WTC11 (cell line): ENCODE data around the gene APOBEC3B.

Experiments used
- ETV6 ChIP-seq: sonication (generic); formaldehyde crosslinking; IDR thresholded peaks from 2 replicates; pipeline ENCODE4 v1.8.1; 2022; ENCODE audit warnings: mild to moderate bottlenecking, missing genetic modification reagents
- FOXK1 ChIP-seq: sonication (generic); formaldehyde crosslinking; IDR thresholded peaks from 2 replicates; pipeline ENCODE4 v1.8.0; 2022; ENCODE audit warnings: mild to moderate bottlenecking, moderate library complexity, missing genetic modification reagents
- KAT7 ChIP-seq: sonication (generic); formaldehyde crosslinking; IDR thresholded peaks from 2 replicates; pipeline ENCODE4 v1.8.1; 2023; ENCODE audit warnings: missing genetic modification reagents, mild to moderate bottlenecking, borderline replicate concordance
- NFE2L1 ChIP-seq: sonication (generic); formaldehyde crosslinking; IDR thresholded peaks from 2 replicates; pipeline ENCODE4 v1.8.1; 2023; ENCODE audit warnings: missing genetic modification reagents
- NR2C2 ChIP-seq: sonication (generic); formaldehyde crosslinking; IDR thresholded peaks from 2 replicates; pipeline ENCODE4 v1.8.0; 2022; ENCODE audit warnings: mild to moderate bottlenecking, missing genetic modification reagents
- SP1 ChIP-seq: sonication (generic); formaldehyde crosslinking; conservative IDR thresholded peaks from 2 replicates; pipeline ENCODE4 v1.8.1; 2022; ENCODE audit warnings: missing genetic modification reagents
- TF ChIP-seq, protein P1 (sequence below): sonication (generic); formaldehyde crosslinking; conservative IDR thresholded peaks from 2 replicates; pipeline ENCODE4 v1.8.1; 2023; ENCODE audit warnings: mild to moderate bottlenecking, low read depth, missing genetic modification reagents, moderate library complexity
- TF ChIP-seq, protein P2 (sequence below): fragments of 200-600 bp; IDR thresholded peaks from 2 replicates; pipeline ENCODE4 v1.8.0; 2022; ENCODE audit warnings: antibody characterized with exemption
- TF ChIP-seq, protein P3 (sequence below): sonication (generic); formaldehyde crosslinking; IDR thresholded peaks from 2 replicates; pipeline ENCODE4 v1.8.0; 2022; ENCODE audit warnings: mild to moderate bottlenecking, missing genetic modification reagents
- TF ChIP-seq, protein P4 (sequence below): sonication (generic); formaldehyde crosslinking; IDR thresholded peaks from 2 replicates; pipeline ENCODE4 v1.8.1; 2022; ENCODE audit warnings: low read depth, mild to moderate bottlenecking, moderate library complexity, missing genetic modification reagents, borderline replicate concordance
- TF ChIP-seq, protein P5 (sequence below): sonication (generic); formaldehyde crosslinking; IDR thresholded peaks from 2 replicates; pipeline ENCODE4 v1.8.1; 2022; ENCODE audit warnings: low read depth, missing genetic modification reagents, borderline replicate concordance

DNA sequence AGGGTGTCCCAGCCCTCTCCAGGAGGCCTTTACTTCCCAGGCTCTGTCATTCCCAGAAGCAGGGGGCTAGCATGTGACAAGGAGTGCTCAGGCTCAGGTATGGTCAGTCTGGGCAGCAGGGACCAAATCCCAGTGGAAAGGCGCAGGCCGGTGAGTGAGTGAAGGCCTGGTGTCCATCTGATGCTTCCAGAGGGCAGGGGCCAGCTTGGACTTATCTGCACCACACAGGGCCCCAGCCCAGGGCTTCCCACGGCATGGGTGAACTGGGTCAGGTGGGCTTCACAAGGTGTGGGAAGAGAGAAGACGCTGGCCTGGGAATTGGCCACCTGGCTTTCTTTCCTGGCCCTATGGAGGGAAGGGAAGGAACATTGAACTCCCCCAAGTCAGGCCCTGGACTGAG is 45.1 kb upstream of the APOBEC3B start:
- TF ChIP-seq, protein P1, sequence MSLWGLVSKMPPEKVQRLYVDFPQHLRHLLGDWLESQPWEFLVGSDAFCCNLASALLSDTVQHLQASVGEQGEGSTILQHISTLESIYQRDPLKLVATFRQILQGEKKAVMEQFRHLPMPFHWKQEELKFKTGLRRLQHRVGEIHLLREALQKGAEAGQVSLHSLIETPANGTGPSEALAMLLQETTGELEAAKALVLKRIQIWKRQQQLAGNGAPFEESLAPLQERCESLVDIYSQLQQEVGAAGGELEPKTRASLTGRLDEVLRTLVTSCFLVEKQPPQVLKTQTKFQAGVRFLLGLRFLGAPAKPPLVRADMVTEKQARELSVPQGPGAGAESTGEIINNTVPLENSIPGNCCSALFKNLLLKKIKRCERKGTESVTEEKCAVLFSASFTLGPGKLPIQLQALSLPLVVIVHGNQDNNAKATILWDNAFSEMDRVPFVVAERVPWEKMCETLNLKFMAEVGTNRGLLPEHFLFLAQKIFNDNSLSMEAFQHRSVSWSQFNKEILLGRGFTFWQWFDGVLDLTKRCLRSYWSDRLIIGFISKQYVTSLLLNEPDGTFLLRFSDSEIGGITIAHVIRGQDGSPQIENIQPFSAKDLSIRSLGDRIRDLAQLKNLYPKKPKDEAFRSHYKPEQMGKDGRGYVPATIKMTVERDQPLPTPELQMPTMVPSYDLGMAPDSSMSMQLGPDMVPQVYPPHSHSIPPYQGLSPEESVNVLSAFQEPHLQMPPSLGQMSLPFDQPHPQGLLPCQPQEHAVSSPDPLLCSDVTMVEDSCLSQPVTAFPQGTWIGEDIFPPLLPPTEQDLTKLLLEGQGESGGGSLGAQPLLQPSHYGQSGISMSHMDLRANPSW (CRISPR knock-in tag), result no peak
- TF ChIP-seq FOXK1 (CRISPR knock-in tag) (no peak), NR2C2 (CRISPR knock-in tag) (no peak), NFE2L1 (CRISPR knock-in tag) (no peak), SP1 (no peak), KAT7 (no peak), ETV6 (CRISPR knock-in tag) (no peak)
- TF ChIP-seq, protein P2, sequence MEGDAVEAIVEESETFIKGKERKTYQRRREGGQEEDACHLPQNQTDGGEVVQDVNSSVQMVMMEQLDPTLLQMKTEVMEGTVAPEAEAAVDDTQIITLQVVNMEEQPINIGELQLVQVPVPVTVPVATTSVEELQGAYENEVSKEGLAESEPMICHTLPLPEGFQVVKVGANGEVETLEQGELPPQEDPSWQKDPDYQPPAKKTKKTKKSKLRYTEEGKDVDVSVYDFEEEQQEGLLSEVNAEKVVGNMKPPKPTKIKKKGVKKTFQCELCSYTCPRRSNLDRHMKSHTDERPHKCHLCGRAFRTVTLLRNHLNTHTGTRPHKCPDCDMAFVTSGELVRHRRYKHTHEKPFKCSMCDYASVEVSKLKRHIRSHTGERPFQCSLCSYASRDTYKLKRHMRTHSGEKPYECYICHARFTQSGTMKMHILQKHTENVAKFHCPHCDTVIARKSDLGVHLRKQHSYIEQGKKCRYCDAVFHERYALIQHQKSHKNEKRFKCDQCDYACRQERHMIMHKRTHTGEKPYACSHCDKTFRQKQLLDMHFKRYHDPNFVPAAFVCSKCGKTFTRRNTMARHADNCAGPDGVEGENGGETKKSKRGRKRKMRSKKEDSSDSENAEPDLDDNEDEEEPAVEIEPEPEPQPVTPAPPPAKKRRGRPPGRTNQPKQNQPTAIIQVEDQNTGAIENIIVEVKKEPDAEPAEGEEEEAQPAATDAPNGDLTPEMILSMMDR, result no peak
- TF ChIP-seq, protein P3, sequence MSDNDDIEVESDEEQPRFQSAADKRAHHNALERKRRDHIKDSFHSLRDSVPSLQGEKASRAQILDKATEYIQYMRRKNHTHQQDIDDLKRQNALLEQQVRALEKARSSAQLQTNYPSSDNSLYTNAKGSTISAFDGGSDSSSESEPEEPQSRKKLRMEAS, result no peak
- TF ChIP-seq, protein P4, sequence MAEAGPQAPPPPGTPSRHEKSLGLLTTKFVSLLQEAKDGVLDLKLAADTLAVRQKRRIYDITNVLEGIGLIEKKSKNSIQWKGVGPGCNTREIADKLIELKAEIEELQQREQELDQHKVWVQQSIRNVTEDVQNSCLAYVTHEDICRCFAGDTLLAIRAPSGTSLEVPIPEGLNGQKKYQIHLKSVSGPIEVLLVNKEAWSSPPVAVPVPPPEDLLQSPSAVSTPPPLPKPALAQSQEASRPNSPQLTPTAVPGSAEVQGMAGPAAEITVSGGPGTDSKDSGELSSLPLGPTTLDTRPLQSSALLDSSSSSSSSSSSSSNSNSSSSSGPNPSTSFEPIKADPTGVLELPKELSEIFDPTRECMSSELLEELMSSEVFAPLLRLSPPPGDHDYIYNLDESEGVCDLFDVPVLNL (CRISPR knock-in tag), result no peak
- TF ChIP-seq, protein P5, sequence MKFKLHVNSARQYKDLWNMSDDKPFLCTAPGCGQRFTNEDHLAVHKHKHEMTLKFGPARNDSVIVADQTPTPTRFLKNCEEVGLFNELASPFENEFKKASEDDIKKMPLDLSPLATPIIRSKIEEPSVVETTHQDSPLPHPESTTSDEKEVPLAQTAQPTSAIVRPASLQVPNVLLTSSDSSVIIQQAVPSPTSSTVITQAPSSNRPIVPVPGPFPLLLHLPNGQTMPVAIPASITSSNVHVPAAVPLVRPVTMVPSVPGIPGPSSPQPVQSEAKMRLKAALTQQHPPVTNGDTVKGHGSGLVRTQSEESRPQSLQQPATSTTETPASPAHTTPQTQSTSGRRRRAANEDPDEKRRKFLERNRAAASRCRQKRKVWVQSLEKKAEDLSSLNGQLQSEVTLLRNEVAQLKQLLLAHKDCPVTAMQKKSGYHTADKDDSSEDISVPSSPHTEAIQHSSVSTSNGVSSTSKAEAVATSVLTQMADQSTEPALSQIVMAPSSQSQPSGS (CRISPR knock-in tag), result no peak
